Parathyroid adenoma (tissue), 2 donors: ENCODE results near the gene GLI3.

ENCODE experiments used
- H2AFZ ChIP-seq: fragments of 300-600 bp; sonication (generic); one replicate; pipeline ENCODE4 v1.7.0; 2017; ENCODE audit warnings: antibody characterized with exemption, mild to moderate bottlenecking
- H3K27ac ChIP-seq: fragments of 300-600 bp; sonication (generic); one replicate; pipeline ENCODE4 v1.7.0; 2017
- H3K27me3 ChIP-seq: fragments of 300-600 bp; sonication (generic); one replicate; pipeline ENCODE4 v1.7.0; 2017; ENCODE audit warnings: low read length; ENCODE audit not compliant: control insufficient read depth, insufficient read depth
- H3K36me3 ChIP-seq: fragments of 300-600 bp; sonication (generic); one replicate; pipeline ENCODE4 v1.7.0; 2017; ENCODE audit warnings: low read length; ENCODE audit not compliant: control insufficient read depth, insufficient read depth
- H3K4me1 ChIP-seq: fragments of 300-600 bp; sonication (generic); one replicate; pipeline ENCODE4 v1.7.0; 2017; ENCODE audit warnings: control low read depth
- H3K4me2 ChIP-seq: fragments of 300-600 bp; sonication (generic); one replicate; pipeline ENCODE4 v1.7.0; 2017; ENCODE audit warnings: low read length
- H3K4me3 ChIP-seq: fragments of 300-600 bp; sonication (generic); one replicate; pipeline ENCODE4 v1.7.0; 2017; ENCODE audit warnings: low read depth, low read length
- H3K79me2 ChIP-seq: fragments of 300-600 bp; sonication (generic); one replicate; pipeline ENCODE4 v1.7.0; 2017; ENCODE audit warnings: control low read depth
- H3K9ac ChIP-seq: fragments of 300-600 bp; sonication (generic); one replicate; pipeline ENCODE4 v1.7.0; 2017; ENCODE audit warnings: mild to moderate bottlenecking
- H3K9me3 ChIP-seq: fragments of 300-600 bp; sonication (generic); one replicate; pipeline ENCODE4 v1.7.0; 2017; ENCODE audit warnings: low read length; ENCODE audit not compliant: control insufficient read depth
- CTCF ChIP-seq: fragments of 300-600 bp; sonication (generic); IDR thresholded peaks from one replicate; pipeline ENCODE4 v1.7.0; 2017; ENCODE audit warnings: antibody characterized with exemption, mild to moderate bottlenecking
- donor health status: primary hyperparathyroidism.

The GLI3 gene

GRCh38 chr7:41955893-41956675, 280.9 kb downstream of the GLI3 start:
- no peaks in the 10 kb centered on the region for H3K27me3 ChIP-seq
- peak overlapping the region; percentile 34 for H2AFZ ChIP-seq
- H3K4me1 ChIP-seq = no peaks in the 10 kb centered on the region
- H3K9me3 ChIP-seq = no peaks in the 10 kb centered on the region
- H3K79me2 ChIP-seq = no peaks in the 10 kb centered on the region
- H3K36me3 ChIP-seq = no peaks in the 10 kb centered on the region
- H3K4me3 ChIP-seq = no peak overlapping the region
- no peak overlapping the region for H3K4me2 ChIP-seq
- H3K9ac ChIP-seq = no peak overlapping the region
- H3K27ac ChIP-seq = no peak overlapping the region
- TF ChIP-seq CTCF = no peak

- Histone ChIP-seq H3K4me1 (no peaks in the 10 kb centered on the region), H3K4me3 (no peak overlapping the region)
- no peak for TF ChIP-seq CTCF
These were observed 281.6 kb downstream of the GLI3 start for GRCh38 chr7:41955451-41955850.

DNA sequence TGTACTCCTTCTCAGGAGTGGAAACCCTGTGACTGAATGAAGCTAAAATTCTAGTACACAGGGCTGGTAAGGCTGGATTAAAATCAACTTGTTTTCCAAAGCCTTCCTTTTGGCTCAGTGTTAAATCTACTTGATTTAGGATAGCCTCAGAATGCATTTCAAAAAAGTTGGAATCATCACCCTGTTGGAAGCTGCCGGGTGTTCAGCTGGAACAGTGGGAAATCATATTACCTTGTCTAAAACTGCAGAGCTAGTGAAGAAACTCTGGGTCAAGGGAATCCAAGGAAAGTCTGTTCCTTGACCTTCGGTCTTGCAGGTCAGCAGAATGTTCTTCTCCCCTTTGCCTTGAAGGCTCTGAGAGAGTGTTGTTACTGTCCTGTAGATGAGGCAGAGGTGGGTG, 282.0 kb downstream of the GLI3 start:
- Histone ChIP-seq H3K36me3 (no peaks in the 10 kb centered on the region), H2AFZ (no peak overlapping the region), H3K27me3 (no peaks in the 10 kb centered on the region), H3K4me3 (no peak overlapping the region), H3K4me2 (no peak overlapping the region), H3K4me1 (no peaks in the 10 kb centered on the region), H3K9ac (no peak overlapping the region), H3K9me3 (no peaks in the 10 kb centered on the region), H3K27ac (no peak overlapping the region), H3K79me2 (no peaks in the 10 kb centered on the region)
- no peak for TF ChIP-seq CTCF

More at GRCh38 chr7:41955451-41955850, 281.6 kb downstream of the GLI3 start:
- no peak overlapping the region for H3K4me2 ChIP-seq
- H3K27ac ChIP-seq = no peak overlapping the region
- H3K36me3 ChIP-seq = no peaks in the 10 kb centered on the region
- H3K9ac ChIP-seq = no peak overlapping the region
- H3K79me2 ChIP-seq = no peaks in the 10 kb centered on the region
- no peaks in the 10 kb centered on the region for H3K27me3 ChIP-seq
- H3K9me3 ChIP-seq = no peaks in the 10 kb centered on the region
- H2AFZ ChIP-seq = no peak overlapping the region

GRCh38 chr7:41948503-41948902, 288.5 kb downstream of the GLI3 start:
- Histone ChIP-seq H3K36me3 (no peaks in the 10 kb centered on the region), H3K79me2 (no peaks in the 10 kb centered on the region), H3K27me3 (no peaks in the 10 kb centered on the region), H3K9me3 (no peaks in the 10 kb centered on the region), H3K27ac (no peak overlapping the region), H3K4me2 (no peak overlapping the region), H2AFZ (no peak overlapping the region), H3K4me3 (no peak overlapping the region), H3K4me1 (peaks cover 3% of the 10 kb centered on the region), H3K9ac (no peak overlapping the region)
- no peak for TF ChIP-seq CTCF

GRCh38 chr7:41943094-41943577, 293.9 kb downstream of the GLI3 start:
- Histone ChIP-seq H3K27me3 (no peaks in the 10 kb centered on the region), H3K36me3 (no peaks in the 10 kb centered on the region), H3K79me2 (no peaks in the 10 kb centered on the region), H3K9ac (no peak overlapping the region), H3K27ac (no peak overlapping the region), H3K4me1 (peaks cover 2% of the 10 kb centered on the region), H3K4me2 (peak overlapping the region; percentile 54), H2AFZ (peak overlapping the region; percentile 75), H3K4me3 (no peak overlapping the region), H3K9me3 (no peaks in the 10 kb centered on the region)
- peak; percentile 93 for TF ChIP-seq CTCF
